GM12878 (cell line): ENCODE data around the gene B4GALT3. TPM values are rescaled to one million over a fixed set of nuclear protein-coding genes. Genes with fewer than 3 reads are reported as not detected.

Experiments
- BRCA1 ChIP-seq: IDR thresholded peaks from 2 replicates; pipeline ENCODE4 v1.6.1; 2011; ENCODE audit warnings: low read depth, low read length, improper control_type of control experiment
- CBX3 ChIP-seq: fragments of 200-600 bp; sonication (generic); IDR thresholded peaks from 2 replicates; pipeline ENCODE4 v1.6.1; 2016; ENCODE audit warnings: low read depth, borderline replicate concordance
- CHD2 ChIP-seq: IDR thresholded peaks from 2 replicates; pipeline ENCODE4 v1.6.1; 2011; ENCODE audit warnings: low read depth, low read length, improper control_type of control experiment, borderline replicate concordance
- EED ChIP-seq: sonication (generic); IDR thresholded peaks from 2 replicates; pipeline ENCODE4 v1.6.1; 2016; ENCODE audit warnings: antibody characterized with exemption, low read depth
- FOXK2 ChIP-seq: fragments of 450-650 bp; IDR thresholded peaks from 2 replicates; pipeline ENCODE4 v1.6.1; 2017; ENCODE audit warnings: mild to moderate bottlenecking, moderate library complexity
- HCFC1 ChIP-seq: fragments of 150-350 bp; IDR thresholded peaks from 2 replicates; pipeline ENCODE4 v1.6.1; 2014; ENCODE audit warnings: low read length
- HDGF ChIP-seq: fragments of 450-650 bp; IDR thresholded peaks from 2 replicates; pipeline ENCODE4 v1.6.1; 2016; ENCODE audit warnings: antibody characterized with exemption
- IKZF2 ChIP-seq, 2 experiments: fragments of 450-650 bp; IDR thresholded peaks; 2 replicates each; pipeline ENCODE4 v1.6.1; 2017; ENCODE audit warnings: mild to moderate bottlenecking in 2 of 2, moderate library complexity in 2 of 2
- IRF4 ChIP-seq: IDR thresholded peaks from 2 replicates; pipeline ENCODE4 v1.6.1; 2011; ENCODE audit warnings: low read depth, low read length
- JUND ChIP-seq: IDR thresholded peaks from 2 replicates; pipeline ENCODE4 v1.6.1; 2012; ENCODE audit warnings: low read depth, mild to moderate bottlenecking, low read length, improper control_type of control experiment, moderate library complexity
- KAT2A ChIP-seq: conservative IDR thresholded peaks from 2 replicates; pipeline ENCODE4 v1.6.1; 2011; ENCODE audit warnings: low read depth, low read length; ENCODE audit not compliant: control insufficient read depth
- MEF2B ChIP-seq: fragments of 450-650 bp; IDR thresholded peaks from 2 replicates; pipeline ENCODE4 v1.6.1; 2018; ENCODE audit warnings: mild to moderate bottlenecking, moderate library complexity; ENCODE audit not compliant: partially characterized antibody, poor library complexity, severe bottlenecking
- NBN ChIP-seq: fragments of 450-650 bp; IDR thresholded peaks from 2 replicates; pipeline ENCODE4 v1.6.1; 2016
- NFIC ChIP-seq: IDR thresholded peaks from 2 replicates; pipeline ENCODE4 v1.6.1; 2012; ENCODE audit warnings: low read depth, mild to moderate bottlenecking, inconsistent platforms, low read length, moderate library complexity
- NR2C2 ChIP-seq: IDR thresholded peaks from 2 replicates; pipeline ENCODE4 v1.6.1; 2011; ENCODE audit warnings: borderline replicate concordance, low read depth; ENCODE audit not compliant: control insufficient read depth, insufficient read length
- PAX8 ChIP-seq: fragments of 450-650 bp; IDR thresholded peaks from 2 replicates; pipeline ENCODE4 v1.6.1; 2017; ENCODE audit warnings: mild to moderate bottlenecking, moderate library complexity
- PML ChIP-seq: IDR thresholded peaks from 2 replicates; pipeline ENCODE4 v1.6.1; 2012; ENCODE audit warnings: low read length, inconsistent platforms
- RBBP5 ChIP-seq: fragments of 200-600 bp; sonication (generic); conservative IDR thresholded peaks from 2 replicates; pipeline ENCODE4 v1.6.1; 2016
- SIX5 ChIP-seq: IDR thresholded peaks from 2 replicates; pipeline ENCODE4 v1.6.1; 2011; ENCODE audit warnings: mild to moderate bottlenecking, low read depth, low read length, moderate library complexity; ENCODE audit not compliant: severe bottlenecking
- SMAD5 ChIP-seq: IDR thresholded peaks from 2 replicates; pipeline ENCODE4 v1.6.1; 2016; ENCODE audit warnings: antibody characterized with exemption, low read depth
- SPI1 ChIP-seq: IDR thresholded peaks from 2 replicates; pipeline ENCODE4 v1.6.1; 2011; ENCODE audit warnings: low read depth, mild to moderate bottlenecking, low read length, moderate library complexity, borderline replicate concordance; ENCODE audit not compliant: insufficient read depth
- TAF1 ChIP-seq: IDR thresholded peaks from 2 replicates; pipeline ENCODE4 v1.6.1; 2011; ENCODE audit warnings: mild to moderate bottlenecking, low read depth, low read length, borderline replicate concordance
- TARDBP ChIP-seq: IDR thresholded peaks from 2 replicates; pipeline ENCODE4 v1.6.1; 2016; ENCODE audit warnings: borderline replicate concordance
- TBL1XR1 ChIP-seq: IDR thresholded peaks from 2 replicates; pipeline ENCODE4 v1.6.1; 2012; ENCODE audit warnings: low read depth, low read length, improper control_type of control experiment
- ZNF384 ChIP-seq: IDR thresholded peaks from 2 replicates; pipeline ENCODE4 v1.6.1; 2012; ENCODE audit warnings: low read depth, mild to moderate bottlenecking, low read length, improper control_type of control experiment, borderline replicate concordance
- polyA plus RNA-seq, 11 experiments: library from polyadenylated mRNA; depleted of rRNA in 4 of 11; unstranded in 6 of 11; stranded (reverse) in 5 of 11; fragments of >200 nt; fragmentation: Nextera tagmentation in 4 of 11; fragmentation: Illumina TruSeq in 1 of 11; extraction: Ambion mirVana in 4 of 11; extraction: Trizol in 1 of 11; gene quantifications; 1 replicate in 1 of 11; 2 replicates in 10 of 11; pipeline versions ENCODE4 v1.2.1 to v1.2.3, GENCODE V29; 2011 to 2016; ENCODE audit warnings: inconsistent platforms in 2 of 11, missing spikeins in 2 of 11, low read depth in 1 of 11
- total RNA-seq, 4 experiments: library from RNA; depleted of rRNA in 3 of 4; stranded (reverse); fragments of >200 nt in 3 of 4; fragmentation: Illumina TruSeq in 1 of 4; extraction: Trizol in 1 of 4; gene quantifications; 2 replicates each; pipeline versions ENCODE4 v1.2.1 to v1.2.3, GENCODE V29; 2013 to 2021
- TF ChIP-seq, protein P1 (sequence below): IDR thresholded peaks from 2 replicates; pipeline ENCODE4 v1.6.1; 2011; ENCODE audit warnings: low read depth, mild to moderate bottlenecking, low read length, moderate library complexity, borderline replicate concordance; ENCODE audit errors: extremely low read depth
- TF ChIP-seq, protein P2 (sequence below): fragments of 450-650 bp; IDR thresholded peaks from 2 replicates; pipeline ENCODE4 v1.6.1; 2018; ENCODE audit warnings: mild to moderate bottlenecking, low read depth, moderate library complexity; ENCODE audit not compliant: partially characterized antibody
- TF ChIP-seq, protein P3 (sequence below): IDR thresholded peaks from 2 replicates; pipeline ENCODE4 v1.6.1; 2012; ENCODE audit warnings: low read depth, low read length, improper control_type of control experiment
- TF ChIP-seq, protein P4 (sequence below): IDR thresholded peaks from 2 replicates; pipeline ENCODE4 v1.6.1; 2011; ENCODE audit warnings: borderline replicate concordance, low read depth, mild to moderate bottlenecking, moderate library complexity, low read length; ENCODE audit not compliant: insufficient read depth, poor library complexity, severe bottlenecking

B4GALT3 gene
- total and polyA plus RNA-seq, 10 of the 15 experiments (the other 5 are each of a cell fraction or from before 2014, with no cell fraction given): 27.1 to 58.9 (median 42.6) TPM

DNA sequence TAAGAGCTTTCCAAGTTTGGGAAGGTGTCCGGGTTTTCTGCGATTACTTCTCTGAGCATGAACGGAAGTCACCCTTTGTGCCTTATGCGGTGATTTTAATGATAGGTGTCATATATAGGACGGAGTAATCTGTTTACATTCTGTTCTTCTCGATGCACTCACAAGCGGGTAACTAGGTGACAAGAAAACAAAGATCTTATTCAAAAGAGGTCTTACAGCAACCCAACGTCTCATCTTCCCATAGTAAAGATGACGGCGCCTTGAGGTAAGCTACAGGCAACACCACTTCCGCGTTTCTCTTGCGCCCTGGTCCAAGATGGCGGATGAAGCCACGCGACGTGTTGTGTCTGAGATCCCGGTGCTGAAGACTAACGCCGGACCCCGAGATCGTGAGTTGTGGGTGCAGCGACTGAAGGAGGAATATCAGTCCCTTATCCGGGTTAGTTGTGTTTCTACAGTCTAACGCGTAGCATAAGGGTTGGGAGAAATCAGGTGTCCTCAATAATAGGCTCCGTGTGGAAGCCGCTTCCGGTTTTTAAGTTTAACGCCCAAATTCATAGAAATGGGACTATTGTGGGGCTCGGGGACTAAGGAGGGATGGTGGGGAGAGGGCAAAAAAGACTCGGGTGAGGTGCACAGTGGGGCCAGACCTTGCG, 23.5 kb downstream of the B4GALT3 start, which contains the start of gene UFC1 (continued):
- TF ChIP-seq, protein P1, sequence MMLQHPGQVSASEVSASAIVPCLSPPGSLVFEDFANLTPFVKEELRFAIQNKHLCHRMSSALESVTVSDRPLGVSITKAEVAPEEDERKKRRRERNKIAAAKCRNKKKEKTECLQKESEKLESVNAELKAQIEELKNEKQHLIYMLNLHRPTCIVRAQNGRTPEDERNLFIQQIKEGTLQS: no peak
- TF ChIP-seq SIX5 (peak; percentile 75), IRF4 (no peak), KAT2A (no peak), PML (peak; percentile 95), HCFC1 (peak; percentile 77), RBBP5 (no peak), FOXK2 (peak; percentile 55), ZNF384 (no peak), NBN (peak; percentile 90), MEF2B (no peak), NR2C2 (no peak), PAX8 (peak; percentile 65; the same call in 1 of the 2 replicates), TAF1 (peak; percentile 96), TARDBP (peak; percentile 70; the same call in 1 of the 2 replicates), JUND (no peak), CHD2 (peak; percentile 90), HDGF (no peak), CBX3 (no peak), SPI1 (peak; percentile 66), TBL1XR1 (0 out of 2 replicates have a peak, but pooled peaks have one; percentile 44), NFIC (peak; percentile 48; the same call in 1 of the 2 replicates), BRCA1 (no peak), IKZF2 (IDR thresholded peaks at IDR 0.05) (0 out of 4 replicates have a peak, but pooled peaks of 1 of the 2 experiments have one; percentile 10), EED (no peak), SMAD5 (peak; percentile 71; the same call in 1 of the 2 replicates)
- TF ChIP-seq, protein P2, sequence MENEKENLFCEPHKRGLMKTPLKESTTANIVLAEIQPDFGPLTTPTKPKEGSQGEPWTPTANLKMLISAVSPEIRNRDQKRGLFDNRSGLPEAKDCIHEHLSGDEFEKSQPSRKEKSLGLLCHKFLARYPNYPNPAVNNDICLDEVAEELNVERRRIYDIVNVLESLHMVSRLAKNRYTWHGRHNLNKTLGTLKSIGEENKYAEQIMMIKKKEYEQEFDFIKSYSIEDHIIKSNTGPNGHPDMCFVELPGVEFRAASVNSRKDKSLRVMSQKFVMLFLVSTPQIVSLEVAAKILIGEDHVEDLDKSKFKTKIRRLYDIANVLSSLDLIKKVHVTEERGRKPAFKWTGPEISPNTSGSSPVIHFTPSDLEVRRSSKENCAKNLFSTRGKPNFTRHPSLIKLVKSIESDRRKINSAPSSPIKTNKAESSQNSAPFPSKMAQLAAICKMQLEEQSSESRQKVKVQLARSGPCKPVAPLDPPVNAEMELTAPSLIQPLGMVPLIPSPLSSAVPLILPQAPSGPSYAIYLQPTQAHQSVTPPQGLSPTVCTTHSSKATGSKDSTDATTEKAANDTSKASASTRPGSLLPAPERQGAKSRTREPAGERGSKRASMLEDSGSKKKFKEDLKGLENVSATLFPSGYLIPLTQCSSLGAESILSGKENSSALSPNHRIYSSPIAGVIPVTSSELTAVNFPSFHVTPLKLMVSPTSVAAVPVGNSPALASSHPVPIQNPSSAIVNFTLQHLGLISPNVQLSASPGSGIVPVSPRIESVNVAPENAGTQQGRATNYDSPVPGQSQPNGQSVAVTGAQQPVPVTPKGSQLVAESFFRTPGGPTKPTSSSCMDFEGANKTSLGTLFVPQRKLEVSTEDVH: peak; percentile 92
- TF ChIP-seq, protein P3, sequence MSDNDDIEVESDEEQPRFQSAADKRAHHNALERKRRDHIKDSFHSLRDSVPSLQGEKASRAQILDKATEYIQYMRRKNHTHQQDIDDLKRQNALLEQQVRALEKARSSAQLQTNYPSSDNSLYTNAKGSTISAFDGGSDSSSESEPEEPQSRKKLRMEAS: 0 out of 2 replicates have a peak, but pooled peaks have one; percentile 65
- TF ChIP-seq, protein P4, sequence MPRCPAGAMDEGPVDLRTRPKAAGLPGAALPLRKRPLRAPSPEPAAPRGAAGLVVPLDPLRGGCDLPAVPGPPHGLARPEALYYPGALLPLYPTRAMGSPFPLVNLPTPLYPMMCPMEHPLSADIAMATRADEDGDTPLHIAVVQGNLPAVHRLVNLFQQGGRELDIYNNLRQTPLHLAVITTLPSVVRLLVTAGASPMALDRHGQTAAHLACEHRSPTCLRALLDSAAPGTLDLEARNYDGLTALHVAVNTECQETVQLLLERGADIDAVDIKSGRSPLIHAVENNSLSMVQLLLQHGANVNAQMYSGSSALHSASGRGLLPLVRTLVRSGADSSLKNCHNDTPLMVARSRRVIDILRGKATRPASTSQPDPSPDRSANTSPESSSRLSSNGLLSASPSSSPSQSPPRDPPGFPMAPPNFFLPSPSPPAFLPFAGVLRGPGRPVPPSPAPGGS: no peak
